GM12878 (cell line): ENCODE measurements around the gene DSTN. TPM values are rescaled to one million over a fixed set of nuclear protein-coding genes. Genes with fewer than 3 reads are reported as not detected.

Experiments used
- ATAC-seq: fragments of 200-7000 bp; cut with Tn5 transposase; 3 replicates; pipeline ENCODE4 v1.9.1; 2020; ENCODE audit warnings: mild to moderate bottlenecking, moderate library complexity
- BruUV-seq: library from RNA; stranded (reverse); fragments of 400-500 nt; replicated peaks from 2 replicates; lab custom pipeline; 2021; lab: Mats Ljungman, UMichigan
- CTCF ChIA-PET: fragments of 300-600 bp; sonication (Branson Sonifier 250); formaldehyde crosslinking; extraction: SDS; loops from one replicate; lab custom pipeline; 2021; ENCODE audit warnings: inconsistent platforms; lab: Yijun Ruan, JAX
- POLR2A ChIA-PET: fragments of 350-600 bp; formaldehyde crosslinking; extraction: SDS; loops from one replicate; lab custom pipeline; 2021; ENCODE audit warnings: inconsistent platforms; lab: Charles Lee
- RAD21 ChIA-PET: fragments of 300-600 bp; sonication (Branson Sonifier 250); formaldehyde crosslinking; loops from one replicate; lab custom pipeline; 2023; ENCODE audit warnings: antibody characterized with exemption; ENCODE audit not compliant: unreplicated experiment; lab: Charles Lee
- SMC1A ChIA-PET: fragments of 300-600 bp; sonication (Branson Sonifier 250); formaldehyde crosslinking; loops from one replicate; lab custom pipeline; 2023; ENCODE audit not compliant: unreplicated experiment, uncharacterized antibody; lab: Charles Lee
- DNase-seq: peaks from one replicate; pipeline ENCODE4 v3.0.0-alpha.2; 2011; ENCODE audit warnings: low read depth, low spot score
- FAIRE-seq: peaks from 3 replicates; lab custom pipeline; 2011; peaks lifted over from hg19 to GRCh38; lab: Jason Lieb, UNC
- H2AFZ ChIP-seq: 2 replicates; pipeline ENCODE4 v1.6.0; 2011; ENCODE audit warnings: low read depth, low read length, control low read depth; ENCODE audit not compliant: control insufficient read depth
- H3K27ac ChIP-seq: 2 replicates; pipeline ENCODE4 v1.5.1; 2011; ENCODE audit warnings: control low read depth; ENCODE audit not compliant: control insufficient read depth, insufficient read depth
- H3K27me3 ChIP-seq, 2 experiments: replicated peaks in 1 of 2; 2 replicates each; pipeline versions ENCODE4 v1.6.0 to v1.6.1; 2011; ENCODE audit warnings: low read length in 1 of 2; ENCODE audit not compliant: control insufficient read depth in 2 of 2, insufficient read depth in 2 of 2
- H3K36me3 ChIP-seq, 2 experiments: 2 replicates each; pipeline ENCODE4 v1.5.1; 2011; ENCODE audit warnings: low read length in 1 of 2; ENCODE audit not compliant: control insufficient read depth in 2 of 2, insufficient read depth in 2 of 2
- H3K4me1 ChIP-seq: 2 replicates; pipeline ENCODE4 v1.6.1; 2011; ENCODE audit warnings: mild to moderate bottlenecking, low read length, moderate library complexity, mixed read lengths; ENCODE audit not compliant: control insufficient read depth, insufficient read depth
- H3K4me2 ChIP-seq: 2 replicates; pipeline ENCODE4 v1.6.0; 2011; ENCODE audit warnings: control low read depth; ENCODE audit not compliant: control insufficient read depth, insufficient read depth
- H3K4me3 ChIP-seq: fragments of 200-600 bp; sonication (generic); 2 replicates; pipeline ENCODE4 v1.5.1; 2016
- H3K79me2 ChIP-seq: 2 replicates; pipeline ENCODE4 v1.6.0; 2011; ENCODE audit warnings: low read length; ENCODE audit not compliant: control insufficient read depth, insufficient read depth
- H3K9ac ChIP-seq: 2 replicates; pipeline ENCODE4 v1.8.0; 2011; ENCODE audit warnings: low read length, control low read depth, mixed read lengths; ENCODE audit not compliant: control insufficient read depth, insufficient read depth
- H3K9me3 ChIP-seq: replicated peaks from 3 replicates; pipeline ENCODE4 v1.5.1; 2011; ENCODE audit warnings: mild to moderate bottlenecking, low read length; ENCODE audit not compliant: control insufficient read depth, insufficient read depth
- H4K20me1 ChIP-seq: 2 replicates; pipeline ENCODE4 v1.6.0; 2011; ENCODE audit not compliant: control insufficient read depth, insufficient read depth
- CBX5 ChIP-seq: sonication (generic); IDR thresholded peaks from 2 replicates; pipeline ENCODE4 v1.6.1; 2016; ENCODE audit warnings: low read depth, moderate library complexity, mild to moderate bottlenecking, inconsistent platforms
- CREB1 ChIP-seq: IDR thresholded peaks from 2 replicates; pipeline ENCODE4 v1.6.1; 2012; ENCODE audit warnings: low read depth, mild to moderate bottlenecking, inconsistent platforms
- E2F8 ChIP-seq: fragments of 450-650 bp; IDR thresholded peaks from 2 replicates; pipeline ENCODE4 v1.6.1; 2018; ENCODE audit warnings: mild to moderate bottlenecking, low read depth, moderate library complexity; ENCODE audit not compliant: partially characterized antibody
- MYB ChIP-seq: fragments of 150-350 bp; IDR thresholded peaks from 2 replicates; pipeline ENCODE4 v1.6.1; 2014; ENCODE audit warnings: mild to moderate bottlenecking, low read depth, low read length, borderline replicate concordance
- NFYA ChIP-seq: IDR thresholded peaks from 2 replicates; pipeline ENCODE4 v1.6.1; 2011; ENCODE audit warnings: low read depth, mild to moderate bottlenecking, low read length, improper control_type of control experiment, borderline replicate concordance
- NR2C2 ChIP-seq: IDR thresholded peaks from 2 replicates; pipeline ENCODE4 v1.6.1; 2011; ENCODE audit warnings: borderline replicate concordance, low read depth; ENCODE audit not compliant: control insufficient read depth, insufficient read length
- PAX5 ChIP-seq: IDR thresholded peaks from 2 replicates; pipeline ENCODE4 v1.6.1; 2011; ENCODE audit warnings: low read depth, low read length, borderline replicate concordance
- POLR2AphosphoS2 ChIP-seq: IDR thresholded peaks from 2 replicates; pipeline ENCODE4 v1.6.1; 2011; ENCODE audit warnings: low read depth, mild to moderate bottlenecking, low read length, improper control_type of control experiment, moderate library complexity
- RELB ChIP-seq: fragments of 450-650 bp; IDR thresholded peaks from 2 replicates; pipeline ENCODE4 v1.6.1; 2017; ENCODE audit warnings: low read depth, mild to moderate bottlenecking, moderate library complexity
- SMAD1 ChIP-seq: fragments of 450-650 bp; IDR thresholded peaks from 2 replicates; pipeline ENCODE4 v1.6.1; 2018; ENCODE audit warnings: mild to moderate bottlenecking, low read depth; ENCODE audit not compliant: partially characterized antibody
- ZNF24 ChIP-seq: fragments of 450-650 bp; IDR thresholded peaks from 2 replicates; pipeline ENCODE4 v1.6.1; 2017; ENCODE audit warnings: antibody characterized with exemption, mild to moderate bottlenecking
- WGBS: methylation state at CpG from one replicate; pipeline ENCODE4 v1.1.6; 2016; ENCODE audit warnings: low lambda C conversion rate; ENCODE audit not compliant: insufficient replicate concordance, insufficient coverage; ENCODE audit errors: missing lambda C conversion rate; 5-methylcytosine and 5-hydroxymethylcytosine counted together
- in situ Hi-C: fragments of 300-500 bp; cut with MboI; formaldehyde crosslinking; loops from 9 replicates; pipeline ENCODE4 v1.14.3; 2018; ENCODE audit warnings: mixed read lengths
- intact Hi-C: fragments of 100-400 bp; cut with micrococcal nuclease; formaldehyde crosslinking; loops from one replicate; pipeline ENCODE4 v1.14.2; 2022; ENCODE audit not compliant: unreplicated experiment
- polyA plus RNA-seq, 11 experiments: library from polyadenylated mRNA; depleted of rRNA in 4 of 11; unstranded in 6 of 11; stranded (reverse) in 5 of 11; fragments of >200 nt; fragmentation: Nextera tagmentation in 4 of 11; fragmentation: Illumina TruSeq in 1 of 11; extraction: Ambion mirVana in 4 of 11; extraction: Trizol in 1 of 11; gene quantifications; 1 replicate in 1 of 11; 2 replicates in 10 of 11; pipeline versions ENCODE4 v1.2.1 to v1.2.3, GENCODE V29; 2011 to 2016; ENCODE audit warnings: inconsistent platforms in 2 of 11, missing spikeins in 2 of 11, low read depth in 1 of 11
- total RNA-seq, 4 experiments: library from RNA; depleted of rRNA in 3 of 4; stranded (reverse); fragments of >200 nt in 3 of 4; fragmentation: Illumina TruSeq in 1 of 4; extraction: Trizol in 1 of 4; gene quantifications; 2 replicates each; pipeline versions ENCODE4 v1.2.1 to v1.2.3, GENCODE V29; 2013 to 2021

DSTN gene
- total and polyA plus RNA-seq, 10 of the 15 experiments (the other 5 are each of a cell fraction or from before 2014, with no cell fraction given) = 26.7 to 137 (median 40.8) TPM

- no peak for TF ChIP-seq MYB
- no peak for TF ChIP-seq E2F8
- no peak for TF ChIP-seq SMAD1
These were observed 26.9 kb upstream of the DSTN start (continued) for GRCh38 chr20:17542993-17543412.

- Histone ChIP-seq H3K4me3 (no peak overlapping the region), H3K36me3 (no peaks in the 10 kb centered on the region), H3K4me1 (peaks cover 2% of the 10 kb centered on the region), H3K27ac (no peak overlapping the region), H3K9ac (no peak overlapping the region), H4K20me1 (no peaks in the 10 kb centered on the region), H3K79me2 (no peaks in the 10 kb centered on the region), H3K4me2 (no peak overlapping the region), H3K9me3 (no peaks in the 10 kb centered on the region), H2AFZ (no peak overlapping the region), H3K27me3 (peaks cover 0 to 2% of the 10 kb centered on the region in 2 experiments; a peak in 1 of 4 replicates)
- SMC1A ChIA-PET = interaction anchor here (0.8 to 1.6 kb wide), 2 partner anchors 30 to 353 kb away, joined by 3 to 4 read pairs; no protein-coding TSS in a partner anchor
- TF ChIP-seq CREB1 (no peak), NFYA (no peak), RELB (no peak), E2F8 (no peak), PAX5 (no peak), CBX5 (no peak), ZNF24 (no peak), POLR2AphosphoS2 (no peak), NR2C2 (no peak)
- 52% methylated on average over 5 of the region's 5 CpGs for WGBS
- RAD21 ChIA-PET = no interaction called here
- POLR2A ChIA-PET = no interaction called here
- no peak for FAIRE-seq
- CTCF ChIA-PET = interaction anchor here (1.5 to 1.8 kb wide), 2 partner anchors 354 to 394 kb away, joined by 4 read pairs; no protein-coding TSS in a partner anchor
- no peak for ATAC-seq
- in situ Hi-C loops = no loop called here
- BruUV-seq = no TSS peak
- DNase-seq = no peak
- intact Hi-C loops = no loop called here
These were observed 26.2 kb upstream of the DSTN start for GRCh38 chr20:17543531-17544131.
